ENCODE data around the gene KIAA0319L.

KIAA0319L gene

GRCh38 chr1:35603468-35603867, 46.3 kb upstream of the KIAA0319L start:
- H3K4ac ChIP-seq (ENCODE audit: low read depth in 1 of 2, low read length in 2 of 2), result no peak overlapping the region
- peaks cover 27% of the 10 kb centered on the region for H3K79me1 ChIP-seq (replicated peaks; ENCODE audit: low read length, poor library complexity, severe bottlenecking)
- no peak for DNase-seq
- no peaks in the 10 kb centered on the region for H3K9me3 ChIP-seq (ENCODE audit: control insufficient read depth, low read length)
- no peak overlapping the region for H3K27ac ChIP-seq (ENCODE audit: low read length, poor library complexity, severe bottlenecking)
- 63% methylated on average over 1 of the region's 3 CpGs for WGBS
- no peaks in the 10 kb centered on the region for H3K27me3 ChIP-seq (ENCODE audit: control insufficient read depth in 1 of 2, insufficient read depth in 1 of 2, low read length in 2 of 2)
- H2AFZ ChIP-seq (ENCODE audit: low read depth, low read length), result no peak overlapping the region
- H3K36me3 ChIP-seq (ENCODE audit: control insufficient read depth in 1 of 2, insufficient read depth in 2 of 2, low read depth in 1 of 2, low read length in 2 of 2), result peaks cover 38 to 89% of the 10 kb centered on the region in 2 experiments
- H2BK5ac ChIP-seq (ENCODE audit: low read depth, low read length, poor library complexity, severe bottlenecking), result no peak overlapping the region
- H3K14ac ChIP-seq (ENCODE audit: low read length in 2 of 2), result no peak overlapping the region
- no peak overlapping the region for H2BK12ac ChIP-seq (ENCODE audit: low read length in 2 of 2)
- H3K18ac ChIP-seq (ENCODE audit: low read depth in 1 of 2, low read length in 2 of 2), result no peak overlapping the region
- peak overlapping the region; percentile 23 for H4K8ac ChIP-seq (ENCODE audit: low read length)
- no peak overlapping the region for H2BK120ac ChIP-seq (ENCODE audit: low read depth, low read length)
- H2AK5ac ChIP-seq (ENCODE audit: low read length, severe bottlenecking), result no peak overlapping the region
- no peak overlapping the region for H3K9ac ChIP-seq (ENCODE audit: low read length)
- H3K4me2 ChIP-seq (ENCODE audit: low read length, poor library complexity, severe bottlenecking), result no peak overlapping the region
- H4K91ac ChIP-seq (ENCODE audit: low read length), result no peak overlapping the region
- no peak overlapping the region for H3K4me3 ChIP-seq (ENCODE audit: insufficient read depth in 1 of 2, low read depth in 1 of 2, low read length in 2 of 2)
- H3K23ac ChIP-seq (ENCODE audit: low read length in 2 of 2), result no peak overlapping the region
- peaks cover 6% of the 10 kb centered on the region for H3K4me1 ChIP-seq (ENCODE audit: control insufficient read depth, insufficient read depth, low read depth, low read length)
- H2BK15ac ChIP-seq (ENCODE audit: low read depth, poor library complexity, severe bottlenecking), result no peak overlapping the region

DNA sequence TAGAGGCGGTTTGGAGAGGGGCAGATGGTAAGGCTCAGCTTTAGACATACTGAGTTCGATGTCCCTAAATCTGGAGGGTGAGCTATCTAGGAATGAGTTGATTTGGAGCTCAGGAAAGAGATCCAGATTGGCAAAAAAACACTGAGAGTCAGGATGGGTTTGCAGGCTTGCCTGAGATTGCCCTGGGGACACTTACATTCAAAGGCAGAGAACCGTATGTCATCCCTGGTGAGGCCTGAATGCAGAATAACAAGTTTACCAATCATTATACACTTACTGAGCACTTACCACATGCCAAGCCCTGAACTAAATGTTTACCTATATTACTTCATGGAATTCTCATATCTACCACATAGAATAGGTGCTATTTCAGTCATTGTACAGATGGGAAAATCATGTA, 43.4 kb upstream of the KIAA0319L start:
- Histone ChIP-seq H3K4ac (ENCODE audit: low read depth in 1 of 2, low read length in 2 of 2) (no peak overlapping the region), H3K79me1 (replicated peaks; ENCODE audit: low read length, poor library complexity, severe bottlenecking) (peaks cover 27% of the 10 kb centered on the region)

GRCh38 chr1:35599411-35599810, 42.2 kb upstream of the KIAA0319L start:
- no peak overlapping the region for H3K14ac ChIP-seq (ENCODE audit: low read length in 2 of 2)
- H3K27me3 ChIP-seq (ENCODE audit: control insufficient read depth in 1 of 2, insufficient read depth in 1 of 2, low read length in 2 of 2), result no peaks in the 10 kb centered on the region
- no peak overlapping the region for H3K18ac ChIP-seq (ENCODE audit: low read depth in 1 of 2, low read length in 2 of 2)
- H3K4me3 ChIP-seq (ENCODE audit: insufficient read depth in 1 of 2, low read depth in 1 of 2, low read length in 2 of 2), result no peak overlapping the region
- H3K27ac ChIP-seq (ENCODE audit: low read length, poor library complexity, severe bottlenecking), result no peak overlapping the region
- no peak overlapping the region for H2BK12ac ChIP-seq (ENCODE audit: low read length in 2 of 2)
- H3K9ac ChIP-seq (ENCODE audit: low read length), result no peak overlapping the region
- H3K4me2 ChIP-seq (ENCODE audit: low read length, poor library complexity, severe bottlenecking), result no peak overlapping the region
- H3K36me3 ChIP-seq (ENCODE audit: control insufficient read depth in 1 of 2, insufficient read depth in 2 of 2, low read depth in 1 of 2, low read length in 2 of 2), result peaks cover 40 to 67% of the 10 kb centered on the region in 2 experiments
- no peak overlapping the region for H2AK5ac ChIP-seq (ENCODE audit: low read length, severe bottlenecking)
- no peak overlapping the region for H2AFZ ChIP-seq (ENCODE audit: low read depth, low read length)
- WGBS, result 92% methylated on average over 3 of the region's 3 CpGs
- no peak overlapping the region for H2BK120ac ChIP-seq (ENCODE audit: low read depth, low read length)
- no peak for DNase-seq
- H3K79me1 ChIP-seq (replicated peaks; ENCODE audit: low read length, poor library complexity, severe bottlenecking), result peaks cover 18% of the 10 kb centered on the region
- H3K4ac ChIP-seq (ENCODE audit: low read depth in 1 of 2, low read length in 2 of 2), result no peak overlapping the region
- no peaks in the 10 kb centered on the region for H3K9me3 ChIP-seq (ENCODE audit: control insufficient read depth, low read length)
- H4K91ac ChIP-seq (ENCODE audit: low read length), result no peak overlapping the region
- no peak overlapping the region for H3K23ac ChIP-seq (ENCODE audit: low read length in 2 of 2)
- no peak overlapping the region for H4K8ac ChIP-seq (ENCODE audit: low read length)
- no peaks in the 10 kb centered on the region for H3K4me1 ChIP-seq (ENCODE audit: control insufficient read depth, insufficient read depth, low read depth, low read length)
- no peak overlapping the region for H2BK5ac ChIP-seq (ENCODE audit: low read depth, low read length, poor library complexity, severe bottlenecking)
- no peak overlapping the region for H2BK15ac ChIP-seq (ENCODE audit: low read depth, poor library complexity, severe bottlenecking)

More for the DNA sequence above, 43.4 kb upstream of the KIAA0319L start:
- Histone ChIP-seq H3K9ac (ENCODE audit: low read length) (no peak overlapping the region), H3K23ac (ENCODE audit: low read length in 2 of 2) (no peak overlapping the region), H3K27me3 (ENCODE audit: control insufficient read depth in 1 of 2, insufficient read depth in 1 of 2, low read length in 2 of 2) (no peaks in the 10 kb centered on the region), H2AFZ (ENCODE audit: low read depth, low read length) (no peak overlapping the region), H3K36me3 (ENCODE audit: control insufficient read depth in 1 of 2, insufficient read depth in 2 of 2, low read depth in 1 of 2, low read length in 2 of 2) (peaks cover 41 to 77% of the 10 kb centered on the region in 2 experiments), H2BK15ac (ENCODE audit: low read depth, poor library complexity, severe bottlenecking) (no peak overlapping the region), H2BK120ac (ENCODE audit: low read depth, low read length) (no peak overlapping the region), H3K18ac (ENCODE audit: low read depth in 1 of 2, low read length in 2 of 2) (no peak overlapping the region), H2AK5ac (ENCODE audit: low read length, severe bottlenecking) (no peak overlapping the region), H4K91ac (ENCODE audit: low read length) (no peak overlapping the region), H3K4me2 (ENCODE audit: low read length, poor library complexity, severe bottlenecking) (no peak overlapping the region), H4K8ac (ENCODE audit: low read length) (no peak overlapping the region), H2BK5ac (ENCODE audit: low read depth, low read length, poor library complexity, severe bottlenecking) (no peak overlapping the region), H3K14ac (ENCODE audit: low read length in 2 of 2) (no peak overlapping the region), H3K27ac (ENCODE audit: low read length, poor library complexity, severe bottlenecking) (no peak overlapping the region), H3K4me1 (ENCODE audit: control insufficient read depth, insufficient read depth, low read depth, low read length) (peaks cover 4% of the 10 kb centered on the region), H2BK12ac (ENCODE audit: low read length in 2 of 2) (no peak overlapping the region), H3K4me3 (ENCODE audit: insufficient read depth in 1 of 2, low read depth in 1 of 2, low read length in 2 of 2) (no peak overlapping the region), H3K9me3 (ENCODE audit: control insufficient read depth, low read length) (no peaks in the 10 kb centered on the region)
- DNase-seq, result no peak
- WGBS, result 92% methylated on average over 3 of the region's 3 CpGs

- peaks cover 40 to 62% of the 10 kb centered on the region in 2 experiments for H3K36me3 ChIP-seq (ENCODE audit: control insufficient read depth in 1 of 2, insufficient read depth in 2 of 2, low read depth in 1 of 2, low read length in 2 of 2)
- no peak overlapping the region for H2AFZ ChIP-seq (ENCODE audit: low read depth, low read length)
- H3K79me1 ChIP-seq (replicated peaks; ENCODE audit: low read length, poor library complexity, severe bottlenecking), result peaks cover 17% of the 10 kb centered on the region
- H3K23ac ChIP-seq (ENCODE audit: low read length in 2 of 2), result no peak overlapping the region
- no peak overlapping the region for H3K4ac ChIP-seq (ENCODE audit: low read depth in 1 of 2, low read length in 2 of 2)
- H3K27ac ChIP-seq (ENCODE audit: low read length, poor library complexity, severe bottlenecking), result no peak overlapping the region
- no peak overlapping the region for H3K4me2 ChIP-seq (ENCODE audit: low read length, poor library complexity, severe bottlenecking)
- no peak overlapping the region for H2BK5ac ChIP-seq (ENCODE audit: low read depth, low read length, poor library complexity, severe bottlenecking)
- no peak overlapping the region for H2BK15ac ChIP-seq (ENCODE audit: low read depth, poor library complexity, severe bottlenecking)
- no peak overlapping the region for H4K91ac ChIP-seq (ENCODE audit: low read length)
- H2BK120ac ChIP-seq (ENCODE audit: low read depth, low read length), result no peak overlapping the region
- 100% methylated on average over 1 of the region's 2 CpGs for WGBS
- no peak overlapping the region for H3K18ac ChIP-seq (ENCODE audit: low read depth in 1 of 2, low read length in 2 of 2)
- H3K9ac ChIP-seq (ENCODE audit: low read length), result no peak overlapping the region
- H3K4me3 ChIP-seq (ENCODE audit: insufficient read depth in 1 of 2, low read depth in 1 of 2, low read length in 2 of 2), result no peak overlapping the region
- no peak overlapping the region for H4K8ac ChIP-seq (ENCODE audit: low read length)
- H2BK12ac ChIP-seq (ENCODE audit: low read length in 2 of 2), result no peak overlapping the region
- H3K9me3 ChIP-seq (ENCODE audit: control insufficient read depth, low read length), result no peaks in the 10 kb centered on the region
- no peaks in the 10 kb centered on the region for H3K27me3 ChIP-seq (ENCODE audit: control insufficient read depth in 1 of 2, insufficient read depth in 1 of 2, low read length in 2 of 2)
- no peaks in the 10 kb centered on the region for H3K4me1 ChIP-seq (ENCODE audit: control insufficient read depth, insufficient read depth, low read depth, low read length)
- no peak overlapping the region for H2AK5ac ChIP-seq (ENCODE audit: low read length, severe bottlenecking)
- H3K14ac ChIP-seq (ENCODE audit: low read length in 2 of 2), result no peak overlapping the region
- DNase-seq, result no peak
Observed at GRCh38 chr1:35598895-35599294, 41.7 kb upstream of the KIAA0319L start.

All from mesenchymal stem cell (in vitro differentiated cells and primary cell).